Duodenal mucosa (tissue), 2 donors: ENCODE results near the gene MC5R.
"Not testable (repeated sequence)": the region's sequence is repeated elsewhere in the genome, so short reads cannot be mapped to it uniquely, and the experiment has no call there.

Experiments
- H3K27ac ChIP-seq: one replicate; pipeline ENCODE4 v1.7.0; 2013; ENCODE audit warnings: low read depth, low read length
- H3K27me3 ChIP-seq, 2 donors: one replicate each; pipeline ENCODE4 v1.7.0; 2013; ENCODE audit warnings: low read length in 2 of 2, control low read depth in 1 of 2; ENCODE audit not compliant: insufficient read depth in 2 of 2, control insufficient read depth in 1 of 2
- H3K36me3 ChIP-seq, 2 donors: one replicate each; pipeline ENCODE4 v1.7.0; 2013; ENCODE audit warnings: low read length in 2 of 2, control low read depth in 1 of 2; ENCODE audit not compliant: insufficient read depth in 2 of 2, control insufficient read depth in 1 of 2
- H3K4me1 ChIP-seq, 2 donors: one replicate each; pipeline ENCODE4 v1.7.0; 2013; ENCODE audit warnings: low read length in 2 of 2, control low read depth in 1 of 2; ENCODE audit not compliant: insufficient read depth in 2 of 2, control insufficient read depth in 1 of 2
- H3K4me3 ChIP-seq, 2 donors: one replicate each; pipeline ENCODE4 v1.7.0; 2013; ENCODE audit warnings: low read length in 2 of 2, low read depth in 1 of 2
- H3K9ac ChIP-seq, 2 donors: one replicate each; pipeline ENCODE4 v1.7.0; 2013; ENCODE audit warnings: low read length in 2 of 2, low read depth in 1 of 2
- H3K9me3 ChIP-seq, 2 donors: one replicate each; pipeline ENCODE4 v1.7.0; 2013; ENCODE audit warnings: low read length in 2 of 2, control low read depth in 1 of 2; ENCODE audit not compliant: control insufficient read depth in 1 of 2

The MC5R gene

DNA sequence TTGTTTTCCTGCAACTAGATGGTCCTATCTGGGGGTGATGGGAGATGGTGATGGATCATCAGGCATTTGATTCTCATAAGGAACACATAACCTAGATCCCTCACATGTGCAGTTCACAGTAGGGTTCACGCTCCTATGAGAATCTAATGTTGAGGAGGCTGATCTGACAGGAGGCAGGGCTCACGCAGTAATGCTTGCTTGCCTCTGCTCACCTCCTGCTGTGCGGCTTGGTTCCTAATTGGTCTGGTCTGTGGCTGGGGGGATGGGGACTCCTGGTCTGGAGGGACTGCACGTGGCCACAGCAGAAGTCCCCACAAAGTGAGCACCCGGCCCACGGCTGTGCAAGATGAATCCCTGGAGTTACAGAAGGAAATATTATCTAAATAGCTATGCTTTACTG, 11.3 kb downstream of the MC5R start:
- no peak overlapping the region for H3K4me3 ChIP-seq
- no peaks in the 10 kb centered on the region for H3K36me3 ChIP-seq
- peaks cover 11 to 18% of the 10 kb centered on the region in 2 donors for H3K27me3 ChIP-seq
- no peak overlapping the region for H3K27ac ChIP-seq
- no peak overlapping the region for H3K9ac ChIP-seq
- no peaks in the 10 kb centered on the region for H3K9me3 ChIP-seq
- H3K4me1 ChIP-seq, result no peaks in the 10 kb centered on the region

DNA sequence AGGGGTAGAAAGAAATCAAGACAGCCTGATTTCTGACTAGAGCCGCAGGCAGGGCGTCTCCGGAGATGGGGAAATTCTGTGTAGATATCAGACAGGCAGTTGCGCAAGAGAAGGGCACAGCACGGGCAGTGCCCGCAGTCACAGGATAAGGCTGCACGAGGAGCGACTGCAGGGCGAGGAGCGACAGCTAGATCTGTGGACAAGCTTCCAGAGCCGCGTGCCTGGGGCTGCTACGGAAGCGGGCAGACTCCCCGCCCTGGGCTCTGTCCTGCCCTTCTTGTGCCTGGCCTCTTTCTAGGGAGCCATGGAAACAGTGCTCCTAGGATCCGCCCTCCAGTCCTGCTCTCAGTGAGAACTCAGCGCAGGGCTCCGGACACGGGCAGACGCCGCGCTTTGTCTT, 12.6 kb downstream of the MC5R start:
- Histone ChIP-seq H3K27ac (no peak overlapping the region), H3K27me3 (peaks cover 7 to 12% of the 10 kb centered on the region in 2 donors), H3K36me3 (no peaks in the 10 kb centered on the region), H3K4me1 (no peaks in the 10 kb centered on the region), H3K4me3 (no peak overlapping the region), H3K9me3 (no peaks in the 10 kb centered on the region), H3K9ac (no peak overlapping the region)

DNA sequence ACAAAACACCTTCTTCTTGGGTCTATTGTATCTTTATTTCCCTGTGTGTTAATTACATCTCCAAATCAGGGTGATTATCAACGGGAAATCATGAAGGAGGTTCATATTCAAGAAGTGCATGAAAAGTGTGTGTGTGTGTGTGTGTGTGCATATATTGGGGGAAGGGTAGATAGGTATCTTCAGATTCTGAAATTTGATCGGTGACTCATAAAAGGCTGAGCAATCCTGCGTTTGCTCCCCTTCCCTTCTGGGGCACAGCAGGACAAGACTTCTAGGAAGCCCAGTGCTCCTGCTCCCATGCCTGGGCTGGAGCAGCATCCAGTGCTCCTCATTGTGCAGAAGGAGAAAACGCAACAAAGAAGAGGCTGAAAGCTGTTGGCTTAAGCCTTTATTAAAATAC, 25.8 kb downstream of the MC5R start:
- H3K27ac ChIP-seq, result no peak overlapping the region
- H3K27me3 ChIP-seq, result no peaks in the 10 kb centered on the region
- H3K36me3 ChIP-seq, result no peaks in the 10 kb centered on the region
- no peaks in the 10 kb centered on the region for H3K4me1 ChIP-seq
- H3K9me3 ChIP-seq, result no peaks in the 10 kb centered on the region
- no peak overlapping the region for H3K4me3 ChIP-seq
- no peak overlapping the region for H3K9ac ChIP-seq

DNA sequence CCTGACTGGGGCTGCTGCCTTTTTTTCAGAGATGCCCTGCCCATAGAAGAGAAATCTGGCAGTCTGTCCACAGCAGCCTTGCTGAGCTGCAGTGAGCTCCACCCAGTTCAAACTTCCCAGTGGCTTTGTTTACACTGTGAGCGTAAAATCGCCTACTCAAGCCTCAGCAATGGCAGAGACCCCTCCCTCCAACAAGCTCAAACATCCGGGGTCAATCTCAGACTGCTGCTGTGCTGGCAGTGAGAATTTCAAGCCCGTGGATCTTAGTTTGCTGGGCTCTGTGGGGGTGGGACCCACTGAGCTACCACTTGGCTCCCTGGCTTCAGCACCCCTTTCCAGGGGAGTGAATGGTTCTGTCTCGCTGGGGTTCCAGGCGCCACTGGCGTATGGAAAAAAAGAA, 38.9 kb downstream of the MC5R start:
- not testable (repeated sequence) for H3K9me3 ChIP-seq, H3K9ac ChIP-seq, H3K27me3 ChIP-seq, H3K27ac ChIP-seq, H3K4me3 ChIP-seq, H3K36me3 ChIP-seq, H3K4me1 ChIP-seq

DNA sequence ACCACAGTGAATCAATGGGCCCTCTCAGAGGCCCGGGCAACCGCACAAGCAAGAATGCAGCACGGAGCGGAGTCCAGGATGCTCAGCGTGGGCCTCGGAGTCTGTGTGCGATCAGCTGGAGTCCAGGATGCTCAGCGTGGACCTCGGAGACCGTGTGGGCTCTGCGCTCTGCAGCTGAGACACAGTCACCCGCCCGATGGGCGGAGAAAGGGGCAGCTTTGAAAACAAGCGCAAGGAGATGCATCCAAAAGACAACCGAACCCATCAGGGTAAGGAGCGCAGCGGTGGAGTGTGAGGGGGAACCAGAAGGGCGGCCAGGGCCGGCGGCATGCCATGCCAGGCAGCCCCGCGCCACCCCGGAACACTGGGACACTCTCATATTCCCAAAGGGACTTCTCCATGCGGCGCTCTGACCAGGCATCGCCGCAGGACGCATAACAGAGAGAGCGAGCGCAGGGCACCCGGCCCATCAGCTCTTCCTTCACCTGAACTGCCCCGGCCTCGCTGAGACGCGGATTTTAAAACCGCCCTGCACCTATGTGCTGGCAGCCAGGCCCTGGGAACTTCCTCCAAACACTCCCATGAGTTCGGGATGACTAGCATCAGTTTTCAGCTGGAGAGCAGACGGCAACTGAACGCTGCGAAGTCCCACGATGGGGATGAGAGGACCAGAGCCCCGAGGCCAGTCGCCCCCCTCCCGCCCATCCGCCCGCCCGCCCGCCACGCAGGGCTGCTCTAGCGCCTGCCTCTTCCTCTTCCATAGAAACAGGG, 44.7 kb downstream of the MC5R start:
- no peaks in the 10 kb centered on the region for H3K9me3 ChIP-seq
- no peaks in the 10 kb centered on the region for H3K36me3 ChIP-seq
- no peak overlapping the region for H3K27ac ChIP-seq
- H3K9ac ChIP-seq, result no peak overlapping the region
- H3K4me3 ChIP-seq, result no peak overlapping the region
- H3K4me1 ChIP-seq, result no peaks in the 10 kb centered on the region
- peaks cover 8 to 30% of the 10 kb centered on the region in 2 donors for H3K27me3 ChIP-seq

DNA sequence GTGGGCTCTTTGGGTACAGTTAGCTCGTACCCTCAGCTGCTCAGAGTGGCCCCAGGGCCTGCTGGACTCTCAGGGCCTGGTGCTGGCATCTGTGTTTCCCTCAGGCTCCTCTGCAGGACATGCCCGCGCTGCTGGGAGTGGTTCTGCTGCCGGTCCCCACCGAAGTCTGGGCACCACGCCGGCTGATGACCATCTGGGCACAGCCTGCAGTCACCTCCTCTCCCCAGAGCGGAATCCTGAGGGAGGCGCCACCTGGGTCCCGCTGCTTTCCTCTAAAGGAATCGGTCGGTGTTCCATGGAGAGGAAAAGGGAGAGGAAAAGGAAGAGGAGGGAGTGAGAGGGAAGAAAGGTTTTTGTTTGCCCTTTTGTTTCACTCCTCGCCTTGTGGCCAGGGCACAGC, 47.8 kb downstream of the MC5R start:
- no peak overlapping the region for H3K9ac ChIP-seq
- H3K36me3 ChIP-seq, result no peaks in the 10 kb centered on the region
- H3K4me3 ChIP-seq, result no peak overlapping the region
- H3K27ac ChIP-seq, result no peak overlapping the region
- no peaks in the 10 kb centered on the region for H3K9me3 ChIP-seq
- H3K27me3 ChIP-seq, result peaks cover 8 to 30% of the 10 kb centered on the region in 2 donors
- no peaks in the 10 kb centered on the region for H3K4me1 ChIP-seq

DNA sequence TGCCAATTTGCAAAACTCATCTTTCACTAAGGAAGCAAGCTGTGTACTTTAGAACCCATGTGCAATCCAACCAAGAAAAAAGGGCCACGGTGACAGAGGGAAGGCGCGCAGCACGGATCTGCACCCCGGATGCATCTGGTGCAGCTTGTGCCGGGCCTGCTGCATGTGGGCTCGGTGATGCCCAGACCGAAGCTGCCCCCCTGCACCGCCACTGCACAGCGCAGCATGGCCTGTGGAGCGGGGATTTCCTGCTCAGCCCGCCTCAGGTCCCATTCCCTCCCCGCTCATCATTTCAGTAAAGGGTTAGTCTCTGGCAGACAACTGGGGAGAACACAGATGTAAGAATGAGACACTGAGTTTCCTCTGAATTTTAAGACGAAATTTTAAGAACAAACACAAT, 48.4 kb downstream of the MC5R start:
- peaks cover 8 to 30% of the 10 kb centered on the region in 2 donors for H3K27me3 ChIP-seq
- H3K27ac ChIP-seq, result no peak overlapping the region
- no peak overlapping the region for H3K4me3 ChIP-seq
- no peaks in the 10 kb centered on the region for H3K4me1 ChIP-seq
- H3K9me3 ChIP-seq, result no peaks in the 10 kb centered on the region
- no peaks in the 10 kb centered on the region for H3K36me3 ChIP-seq
- no peak overlapping the region for H3K9ac ChIP-seq

DNA sequence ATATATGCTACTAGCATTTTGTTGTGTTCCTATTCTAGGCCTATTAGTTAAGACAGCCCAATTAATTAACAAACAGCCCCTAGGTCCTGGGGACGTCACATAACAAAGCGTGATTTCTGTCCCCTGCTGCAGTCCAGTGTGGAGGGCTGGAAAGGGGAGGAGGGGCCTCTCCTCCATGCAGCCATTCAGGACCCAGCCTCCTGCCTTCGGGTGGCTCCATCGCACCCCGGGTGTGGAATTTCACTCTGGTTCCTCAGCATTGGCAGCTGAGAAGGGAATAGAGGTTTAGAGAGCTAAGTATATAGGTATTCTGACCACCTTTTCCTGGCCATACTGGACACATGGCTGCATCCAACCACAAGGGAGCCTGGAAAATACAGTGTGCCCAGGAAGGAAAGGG, 49.0 kb downstream of the MC5R start:
- no peaks in the 10 kb centered on the region for H3K36me3 ChIP-seq

DNA sequence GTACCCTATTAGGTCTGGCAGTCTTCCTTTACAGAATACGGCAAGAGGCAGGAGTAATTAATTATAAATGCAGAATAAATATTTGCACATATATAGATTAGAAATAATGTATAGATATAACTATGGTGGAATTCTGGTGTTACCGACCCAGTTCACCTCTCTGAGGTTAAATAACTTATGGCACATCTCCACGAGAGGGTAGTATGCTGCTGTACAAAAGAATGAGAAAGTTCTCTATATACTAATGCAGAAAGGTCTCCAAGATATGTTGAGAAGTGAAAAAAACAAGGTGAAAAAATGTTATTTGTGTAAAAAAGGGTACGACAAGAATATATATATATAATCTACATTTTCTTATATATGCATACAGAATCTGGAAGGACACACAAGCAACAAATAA, 50.6 kb downstream of the MC5R start:
- Histone ChIP-seq H3K9me3 (no peaks in the 10 kb centered on the region), H3K27me3 (peaks cover 8 to 14% of the 10 kb centered on the region in 2 donors), H3K36me3 (no peaks in the 10 kb centered on the region)

More for the DNA sequence above, 49.0 kb downstream of the MC5R start:
- H3K27me3 ChIP-seq, result peaks cover 8 to 25% of the 10 kb centered on the region in 2 donors
- H3K9me3 ChIP-seq, result no peaks in the 10 kb centered on the region
- no peak overlapping the region for H3K27ac ChIP-seq
- no peak overlapping the region for H3K9ac ChIP-seq
- H3K4me3 ChIP-seq, result no peak overlapping the region
- H3K4me1 ChIP-seq, result no peaks in the 10 kb centered on the region

More for the DNA sequence above, 50.6 kb downstream of the MC5R start:
- H3K9ac ChIP-seq, result no peak overlapping the region
- no peak overlapping the region for H3K27ac ChIP-seq
- H3K4me1 ChIP-seq, result no peaks in the 10 kb centered on the region
- no peak overlapping the region for H3K4me3 ChIP-seq
